ENCODE data around the gene PGRMC2.

The PGRMC2 gene, protein sequence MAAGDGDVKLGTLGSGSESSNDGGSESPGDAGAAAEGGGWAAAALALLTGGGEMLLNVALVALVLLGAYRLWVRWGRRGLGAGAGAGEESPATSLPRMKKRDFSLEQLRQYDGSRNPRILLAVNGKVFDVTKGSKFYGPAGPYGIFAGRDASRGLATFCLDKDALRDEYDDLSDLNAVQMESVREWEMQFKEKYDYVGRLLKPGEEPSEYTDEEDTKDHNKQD

DNA sequence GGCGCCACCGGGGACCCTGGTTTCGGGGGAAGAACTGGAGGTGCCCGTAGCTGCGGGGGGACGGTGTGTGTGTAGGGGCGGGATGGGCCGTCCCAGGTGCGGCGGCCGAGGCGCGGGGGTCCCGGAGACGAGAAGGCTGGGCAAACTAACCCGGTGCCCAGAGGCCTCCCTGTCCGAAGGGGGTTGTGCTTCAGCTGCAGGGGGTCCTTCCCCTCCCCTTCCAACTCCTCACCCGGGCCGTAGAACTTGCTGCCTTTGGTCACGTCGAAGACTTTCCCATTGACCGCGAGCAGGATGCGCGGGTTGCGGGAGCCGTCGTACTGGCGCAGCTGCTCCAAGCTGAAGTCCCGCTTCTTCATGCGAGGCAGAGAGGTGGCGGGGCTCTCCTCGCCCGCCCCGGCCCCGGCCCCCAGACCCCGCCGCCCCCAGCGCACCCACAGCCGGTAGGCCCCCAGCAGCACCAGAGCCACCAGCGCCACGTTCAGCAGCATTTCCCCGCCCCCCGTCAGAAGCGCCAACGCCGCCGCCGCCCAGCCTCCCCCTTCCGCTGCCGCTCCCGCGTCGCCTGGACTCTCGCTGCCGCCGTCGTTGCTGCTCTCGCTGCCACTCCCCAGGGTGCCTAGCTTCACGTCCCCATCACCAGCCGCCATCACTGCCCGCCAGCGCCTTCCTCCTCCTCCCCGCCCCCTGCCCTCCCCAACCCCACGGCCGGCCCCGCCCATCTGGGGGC lies at the start of gene PGRMC2:
Gene PGRMC2 (minus strand): TSS at position 673 of the 730 bp plus-strand sequence. CDS start 23 bp downstream, at position 650.
- DNase-seq (ENCODE audit: low read depth): no peak

DNA sequence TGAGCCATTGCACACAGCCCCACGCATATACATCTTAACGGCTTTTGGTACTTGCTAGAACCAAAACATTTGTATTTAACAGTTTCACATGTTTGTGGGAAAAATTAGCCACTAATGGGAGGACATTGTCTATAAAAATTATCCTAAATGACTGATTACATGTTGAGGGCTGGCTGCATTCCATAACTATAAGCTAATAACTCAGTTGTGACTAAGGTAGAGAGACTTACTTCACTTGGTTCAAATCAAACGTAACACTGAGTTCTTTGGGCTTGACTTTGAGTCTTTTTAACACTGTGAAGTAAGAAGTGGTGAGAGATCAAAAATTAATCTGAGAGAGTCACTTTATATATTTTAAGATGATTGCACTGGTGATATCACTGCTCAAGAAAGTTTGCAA lies 47.9 kb upstream of the PGRMC2 start:
- no peak for DNase-seq (ENCODE audit: low read depth)

DNA sequence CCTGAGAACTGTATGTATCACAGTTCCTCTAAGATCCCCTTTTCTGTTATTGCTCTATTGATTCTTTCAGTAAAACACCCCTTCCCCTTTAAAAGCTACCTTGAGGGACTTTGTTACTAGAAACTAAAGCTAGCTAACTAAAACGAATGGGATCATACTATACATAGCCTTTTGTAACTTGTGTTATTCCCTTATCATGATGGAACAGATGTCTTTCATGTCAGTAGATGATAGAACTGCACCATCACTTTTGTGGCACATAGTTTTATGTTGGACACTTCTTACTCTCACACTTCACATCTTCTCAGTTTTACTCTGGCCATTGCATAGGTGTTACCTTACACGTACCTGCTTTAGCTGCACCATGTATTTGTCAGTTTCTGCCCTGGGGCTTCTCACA lies 46.6 kb upstream of the PGRMC2 start:
- no peak for DNase-seq (ENCODE audit: low read depth)

DNA sequence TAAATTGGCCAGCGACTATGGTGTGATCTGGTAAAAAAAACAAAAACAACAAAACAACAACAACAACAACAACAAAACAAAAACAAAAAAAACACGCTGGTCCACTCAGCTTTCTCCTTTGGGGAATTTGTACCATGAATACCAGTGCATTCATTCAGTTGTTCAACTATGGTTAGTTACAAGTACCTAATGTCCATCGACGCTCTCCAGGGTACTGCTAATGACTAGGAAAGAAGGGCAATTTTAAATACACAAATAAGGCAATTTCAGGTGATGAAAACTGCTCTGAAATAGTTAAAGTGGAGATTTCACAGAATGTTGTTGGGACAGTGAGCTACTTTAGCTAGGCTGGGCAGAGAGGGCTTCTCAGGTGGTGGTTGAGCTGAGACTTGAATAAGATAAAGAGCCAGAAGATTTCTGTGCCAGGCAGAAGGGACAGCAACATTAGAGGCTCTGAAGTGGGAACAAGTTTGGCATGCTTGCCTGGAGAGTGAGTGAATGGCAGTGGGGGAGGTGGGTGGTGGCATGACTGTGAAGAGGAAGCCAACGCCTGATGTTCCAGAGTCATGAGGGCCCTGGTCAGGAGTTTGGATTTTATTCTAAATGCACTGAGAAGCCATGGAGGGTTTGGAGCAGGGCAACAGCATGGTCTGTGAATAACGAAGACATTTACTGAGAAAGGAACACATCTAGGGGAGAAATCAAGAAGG lies 45.9 kb upstream of the PGRMC2 start:
- no peak for DNase-seq (ENCODE audit: low read depth)

DNA sequence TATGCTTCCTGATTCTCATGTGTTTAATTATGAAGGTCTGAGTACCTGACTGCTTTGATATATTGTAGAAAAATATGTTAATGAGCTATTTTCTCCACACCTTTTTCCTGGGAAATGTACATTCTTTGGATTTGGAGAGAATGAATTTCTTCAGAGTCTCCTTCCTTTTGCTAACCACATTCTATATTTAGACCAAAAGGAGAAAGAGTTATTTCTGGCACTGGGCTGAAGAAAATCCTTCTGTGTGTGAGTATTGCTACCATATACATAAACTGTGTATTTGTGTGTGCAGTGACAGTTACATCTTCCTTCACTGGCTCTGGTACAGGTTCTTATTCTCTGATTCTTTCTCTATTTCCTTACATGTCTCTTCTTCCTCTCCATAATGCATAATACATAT lies 44.5 kb upstream of the PGRMC2 start:
- no peak for DNase-seq (ENCODE audit: low read depth)

DNA sequence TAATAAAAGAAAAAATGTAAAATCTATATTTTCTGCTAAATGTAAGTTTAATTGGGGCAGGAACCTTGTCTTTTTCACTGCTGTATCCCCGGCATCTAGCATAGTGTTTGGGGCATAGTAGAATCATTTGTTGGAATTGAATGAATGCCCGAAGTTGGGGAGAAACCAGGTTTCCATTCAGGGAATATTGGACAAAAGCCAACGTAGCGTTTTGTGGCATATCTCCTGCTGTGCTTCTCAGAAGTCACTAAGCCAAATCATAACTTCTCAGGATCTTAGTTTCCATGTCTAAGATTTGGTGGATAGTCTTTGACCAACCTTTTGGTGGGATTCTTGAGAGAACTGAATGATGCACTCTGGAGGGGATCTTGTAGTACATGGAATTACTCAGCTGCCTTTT lies 42.0 kb upstream of the PGRMC2 start:
- no peak for DNase-seq (ENCODE audit: low read depth)

DNA sequence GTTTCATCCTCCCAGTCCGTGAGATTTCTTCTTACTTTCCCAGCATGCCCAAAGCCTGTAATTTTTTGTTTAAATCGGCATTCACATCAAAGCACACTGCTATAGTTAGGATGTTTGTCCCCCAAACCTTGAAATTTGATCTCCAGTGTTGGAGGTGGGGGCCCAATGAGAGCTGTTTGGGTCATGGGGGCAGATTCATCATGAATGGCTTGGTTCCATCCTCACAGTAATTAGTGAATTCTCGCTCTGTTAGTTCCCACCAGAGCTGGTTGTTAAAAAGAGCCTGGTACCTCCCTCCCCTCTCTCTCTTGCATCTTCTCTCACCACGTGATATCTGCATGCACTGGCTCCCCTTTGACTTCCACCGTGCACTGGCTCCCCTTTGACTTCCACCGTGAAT lies 40.5 kb upstream of the PGRMC2 start:
- no peak for DNase-seq (ENCODE audit: low read depth)

DNA sequence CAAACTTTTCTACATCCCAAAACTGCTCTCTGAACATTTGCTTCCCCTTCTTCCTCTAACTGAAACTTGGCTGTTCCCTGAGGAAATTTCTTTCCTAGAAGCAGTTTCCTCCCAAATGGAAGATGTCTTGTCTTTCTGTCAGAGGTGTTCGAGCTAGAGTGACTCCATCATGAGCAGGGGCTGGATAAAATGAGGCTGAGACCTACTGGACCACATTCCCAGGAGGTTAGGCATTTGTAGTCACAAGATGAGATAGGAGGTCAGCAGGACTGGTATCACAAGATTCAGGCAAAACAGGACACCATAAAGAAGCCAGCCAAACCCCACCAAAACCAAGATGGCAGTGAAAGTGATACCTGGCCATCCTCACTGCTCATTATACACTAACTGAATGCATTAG lies 35.8 kb upstream of the PGRMC2 start:
- DNase-seq (ENCODE audit: low read depth): no peak

DNA sequence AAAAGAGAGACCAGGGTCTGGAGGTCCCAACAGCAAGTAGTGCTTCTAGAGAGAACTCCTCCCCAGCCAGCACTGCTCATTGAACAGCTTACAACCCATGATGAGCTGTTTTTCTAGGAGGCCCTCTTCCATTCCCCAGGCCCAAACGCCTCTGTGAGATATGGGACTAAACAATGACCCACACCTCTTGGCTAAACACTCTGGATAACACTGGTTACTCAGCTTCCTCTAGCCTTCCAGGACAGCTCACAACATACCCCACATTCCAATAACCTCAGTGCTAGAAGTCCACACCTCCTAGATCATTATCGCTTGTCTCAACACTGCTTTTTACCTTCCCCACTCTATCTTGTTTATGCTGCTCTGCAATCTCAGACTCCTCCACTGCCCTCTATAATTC lies 35.4 kb upstream of the PGRMC2 start:
- DNase-seq (ENCODE audit: low read depth): peak; percentile 48

DNA sequence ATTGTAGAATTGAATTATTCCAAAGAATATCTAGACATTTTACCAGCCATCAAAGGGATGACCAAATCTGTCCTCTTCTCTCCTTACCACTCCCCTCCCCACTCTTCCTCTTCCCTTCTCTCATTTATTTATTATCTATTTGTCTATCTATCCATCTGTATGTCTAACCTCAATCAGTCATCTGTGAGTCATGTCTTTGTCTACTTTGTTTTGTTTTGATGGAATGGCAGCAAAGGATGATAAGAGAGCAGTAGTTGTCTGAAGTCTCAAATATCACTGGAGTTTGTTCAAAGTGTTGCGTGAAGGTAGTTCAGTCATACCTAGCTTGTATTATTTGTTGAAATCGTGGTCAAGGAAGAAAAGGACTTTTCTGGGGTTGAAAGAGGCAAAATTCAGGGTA lies 34.7 kb upstream of the PGRMC2 start:
- no peak for DNase-seq (ENCODE audit: low read depth)

DNA sequence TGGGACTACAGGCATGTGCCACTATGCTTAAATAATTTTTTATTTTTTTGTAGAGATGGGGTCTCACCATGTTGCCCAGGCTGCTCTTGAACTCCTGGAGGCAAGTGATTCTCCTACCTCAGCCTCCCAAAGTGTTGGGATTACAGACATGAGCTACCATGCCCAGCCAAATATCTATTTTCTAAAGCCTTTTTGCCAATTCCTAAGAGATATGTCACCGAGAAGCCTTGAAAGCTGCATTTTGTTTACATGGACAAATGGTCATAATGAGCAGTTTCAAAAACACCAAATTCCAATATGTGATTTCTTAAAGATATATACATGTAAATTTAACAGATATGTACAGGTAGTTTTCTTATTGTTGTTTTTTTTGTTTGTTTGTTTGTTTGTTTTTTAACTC lies 33.0 kb upstream of the PGRMC2 start:
- no peak for DNase-seq (ENCODE audit: low read depth)

DNA sequence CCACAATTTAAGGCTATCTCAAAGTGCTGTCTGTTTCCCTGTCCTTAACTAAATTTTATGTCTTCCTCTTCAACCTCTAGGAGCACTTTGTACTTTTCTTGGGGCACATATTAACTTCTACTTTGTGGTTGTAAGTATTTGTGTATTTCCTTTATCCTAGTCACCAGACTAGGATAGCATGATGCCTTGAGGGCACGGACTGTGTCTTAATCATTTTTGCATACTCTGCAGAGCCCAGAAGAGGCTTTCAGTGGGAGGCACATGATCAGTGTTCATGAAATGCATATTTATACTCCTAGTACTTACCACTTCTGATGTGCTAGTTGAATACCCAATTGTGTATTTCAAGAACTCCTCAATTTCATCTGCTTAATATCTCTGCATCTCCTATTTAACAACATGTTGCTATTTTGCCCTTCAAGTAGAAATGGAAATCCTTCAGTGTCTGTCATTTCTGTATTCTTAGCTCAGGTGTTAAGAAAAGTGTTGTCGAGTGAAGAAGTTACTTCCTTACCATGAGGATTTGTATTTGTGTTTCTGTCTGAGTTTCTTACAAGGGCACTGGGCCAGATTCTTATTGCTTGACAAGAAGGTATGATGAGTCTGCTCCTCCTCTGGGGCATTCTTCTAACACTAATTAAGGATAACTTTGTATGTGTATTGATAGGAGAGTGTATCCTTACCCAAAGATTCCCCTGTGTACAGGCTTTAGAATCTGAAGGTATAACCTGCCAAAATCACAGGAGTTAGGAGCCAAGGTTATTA lies 28.3 kb upstream of the PGRMC2 start:
- DNase-seq (ENCODE audit: low read depth): no peak

DNA sequence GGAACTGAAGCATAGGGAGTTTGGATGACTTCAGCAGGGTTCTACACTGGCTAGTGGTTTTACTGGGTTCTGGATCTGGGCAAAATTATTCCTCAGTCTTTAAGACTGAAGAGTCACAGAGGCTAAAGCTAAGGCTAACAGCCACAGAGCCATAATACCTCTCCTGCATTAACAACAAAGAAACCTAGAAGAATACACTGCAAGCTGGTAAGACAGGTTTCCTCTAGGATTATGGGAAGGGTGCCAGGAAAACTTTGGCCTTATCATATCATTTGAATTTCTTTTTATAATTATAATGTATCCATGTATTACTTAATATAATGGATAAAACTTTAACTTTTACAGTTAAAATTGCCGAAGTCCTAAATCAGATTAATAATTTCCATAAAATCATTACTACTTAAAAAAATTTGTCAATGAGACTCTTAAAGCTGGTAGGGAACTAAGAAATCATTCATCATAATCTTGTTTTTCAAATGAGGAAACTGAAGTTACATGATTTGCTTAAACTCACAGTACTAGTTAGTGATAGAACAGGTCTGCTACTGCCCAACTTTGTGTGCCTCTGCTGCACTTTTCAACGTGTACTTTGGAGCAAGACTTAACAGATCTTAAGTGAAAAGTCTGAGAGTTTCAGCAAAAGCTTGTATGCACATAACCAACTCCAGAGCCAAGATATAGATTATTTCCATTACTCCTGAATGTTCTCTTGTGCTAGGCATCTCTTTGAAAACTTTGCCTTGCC lies 24.2 kb upstream of the PGRMC2 start:
- DNase-seq (ENCODE audit: low read depth): no peak

DNA sequence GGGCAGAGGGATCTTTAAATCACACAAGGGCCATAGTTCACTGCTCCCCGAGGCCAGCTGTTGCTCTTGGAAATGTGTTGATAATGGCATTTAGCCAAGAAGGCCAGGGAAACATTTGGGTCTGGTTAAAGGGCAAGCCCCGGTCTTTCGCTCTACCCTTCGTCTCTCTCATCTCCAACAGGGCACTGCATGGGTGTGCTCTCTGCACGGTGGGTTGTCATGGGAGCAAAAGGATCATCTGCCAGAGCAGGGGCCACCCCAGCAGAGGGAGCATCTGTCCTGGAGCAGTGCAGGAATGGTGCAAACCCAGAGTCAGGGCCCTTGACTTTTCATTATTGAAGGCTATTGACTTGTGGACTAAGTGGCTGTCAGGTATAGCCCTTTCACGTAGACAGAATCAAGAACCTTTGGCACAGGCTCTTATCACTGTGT lies 22.7 kb upstream of the PGRMC2 start:
- no peak for DNase-seq (ENCODE audit: low read depth)

DNA sequence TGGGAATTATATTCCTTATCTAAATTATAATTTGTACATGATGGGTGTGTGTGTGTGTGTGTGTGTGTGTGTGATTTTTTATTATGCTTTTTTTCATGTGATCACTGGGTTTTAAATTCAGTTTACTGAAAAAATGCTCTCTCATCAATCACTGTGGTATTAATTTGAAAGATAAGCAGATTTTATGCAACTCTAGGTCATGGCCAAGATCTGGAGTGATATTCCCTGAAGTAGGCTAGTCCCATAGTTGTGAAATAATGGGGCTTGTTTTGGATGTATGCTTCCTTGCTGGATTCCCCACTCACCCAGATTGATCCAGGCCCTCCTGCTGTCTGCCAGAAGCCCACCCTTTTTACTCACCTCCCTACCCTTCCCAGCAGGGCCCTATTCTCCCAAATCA lies 22.0 kb upstream of the PGRMC2 start:
- DNase-seq (ENCODE audit: low read depth): no peak

DNA sequence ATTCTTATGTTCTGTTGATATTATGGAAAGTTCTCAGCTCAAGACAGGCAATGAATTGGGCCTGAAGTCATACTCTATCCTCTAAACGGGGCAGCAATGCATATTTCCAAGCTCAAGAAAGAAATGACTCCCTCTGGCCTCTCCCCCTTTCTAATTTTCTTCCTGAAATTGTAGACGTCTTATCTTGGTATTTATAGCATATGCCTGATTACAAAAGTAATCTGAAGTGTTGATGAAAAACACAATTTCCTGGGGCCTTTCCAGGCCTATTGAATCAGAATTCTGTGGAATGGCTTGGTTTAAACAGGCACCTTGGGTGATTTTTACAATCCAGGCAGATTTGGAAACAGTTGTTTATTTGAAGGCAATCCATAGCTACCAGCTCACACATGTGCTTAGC lies 21.4 kb upstream of the PGRMC2 start:
- DNase-seq (ENCODE audit: low read depth): no peak

DNA sequence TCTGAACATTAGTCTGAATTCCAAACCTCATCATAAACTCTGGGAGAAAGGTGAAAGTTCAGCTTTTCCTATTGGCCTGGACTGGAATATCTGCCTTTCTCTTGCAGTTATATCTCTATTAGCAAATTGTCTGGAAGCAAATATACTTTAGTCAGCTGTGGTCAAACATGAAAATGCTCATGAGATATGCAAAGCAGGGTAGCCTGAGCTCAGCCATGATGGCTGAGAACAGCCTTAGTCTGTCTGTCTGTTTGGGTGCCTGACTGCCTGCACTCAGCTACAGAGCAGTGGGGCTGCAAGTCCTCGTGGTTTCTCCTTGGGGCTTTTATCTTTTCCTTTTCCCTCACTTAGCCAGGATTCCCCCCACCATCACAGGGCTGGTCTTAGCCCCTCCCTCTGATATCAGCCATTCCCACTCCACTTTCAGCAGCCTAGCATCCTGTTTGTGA lies 19.5 kb upstream of the PGRMC2 start:
- no peak for DNase-seq (ENCODE audit: low read depth)

DNA sequence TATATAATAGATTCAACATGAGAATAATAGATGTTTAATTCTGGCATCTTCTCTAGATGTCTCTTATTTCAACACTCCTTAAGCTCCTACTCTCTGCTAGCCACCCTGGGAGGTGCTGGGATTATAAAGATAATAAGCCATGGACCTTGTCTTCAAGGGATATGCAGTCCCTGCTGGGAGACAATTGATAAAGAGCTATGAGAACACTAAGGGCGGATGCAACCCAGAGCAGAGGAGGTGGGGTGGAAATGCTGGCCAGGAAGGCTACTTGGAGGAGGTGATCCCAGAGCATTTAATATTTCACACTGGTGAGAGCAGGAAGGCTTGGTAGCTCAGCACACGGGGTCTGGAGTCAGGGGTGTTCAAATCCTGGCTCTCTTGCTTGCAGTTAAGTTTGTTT lies 18.3 kb upstream of the PGRMC2 start:
- DNase-seq (ENCODE audit: low read depth): no peak

DNA sequence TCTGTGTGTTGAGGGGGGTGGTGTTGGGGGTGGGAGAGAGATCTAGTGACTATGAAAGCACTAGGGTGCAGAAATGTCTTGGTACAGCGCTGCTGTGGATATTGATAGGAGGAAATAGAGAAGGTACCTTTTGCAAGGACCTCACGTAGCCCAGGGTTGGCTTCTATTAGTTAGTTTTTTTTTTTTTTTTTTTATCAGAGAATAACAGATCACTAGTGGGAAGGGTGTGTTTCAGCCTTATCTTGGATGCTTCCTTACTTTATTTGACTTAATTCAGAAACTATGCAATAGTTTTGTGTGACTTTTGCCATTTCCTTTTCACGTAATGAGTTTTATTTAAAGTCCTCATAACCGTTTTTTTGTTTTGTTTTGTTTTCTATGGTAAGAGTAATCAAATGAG lies 16.4 kb upstream of the PGRMC2 start:
- DNase-seq (ENCODE audit: low read depth): no peak

DNA sequence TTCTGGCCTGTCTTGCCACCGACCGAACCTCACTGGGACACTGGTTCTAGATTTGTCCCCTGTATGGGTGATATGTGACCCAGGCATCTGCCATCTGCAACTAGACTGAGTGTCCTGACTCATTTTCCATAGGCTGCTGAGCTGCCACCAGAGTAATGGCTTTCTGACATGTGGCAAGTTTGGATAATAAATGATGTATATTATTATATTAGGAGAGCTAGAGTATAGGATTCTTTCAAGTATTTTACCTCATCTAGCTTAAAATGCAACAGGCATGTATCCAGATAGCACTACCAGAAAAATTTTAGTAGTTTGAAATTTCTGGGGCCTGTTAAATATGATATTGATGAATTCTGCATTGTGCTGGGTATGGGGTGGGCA lies 15.8 kb upstream of the PGRMC2 start:
- no peak for DNase-seq (ENCODE audit: low read depth)

DNA sequence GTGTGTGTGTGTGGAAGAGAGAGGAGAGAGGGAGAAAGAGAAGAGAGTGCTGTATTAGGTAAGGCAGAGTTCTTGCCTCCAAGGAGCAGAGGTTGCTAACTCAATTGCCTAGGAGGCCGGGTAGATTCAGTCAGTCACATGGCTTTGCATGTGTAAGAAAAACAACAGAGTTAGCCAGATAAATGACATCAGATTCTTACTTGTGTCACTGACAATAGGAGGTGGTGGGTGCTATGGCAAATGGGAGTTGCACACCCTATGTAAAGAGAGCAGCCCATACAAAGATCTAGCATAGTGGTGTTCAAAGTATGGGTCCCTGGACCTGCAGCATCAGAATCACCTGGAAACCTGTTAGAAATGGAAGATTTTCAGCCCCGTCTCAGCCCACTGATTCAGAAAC lies 14.4 kb upstream of the PGRMC2 start:
- no peak for DNase-seq (ENCODE audit: low read depth)

DNA sequence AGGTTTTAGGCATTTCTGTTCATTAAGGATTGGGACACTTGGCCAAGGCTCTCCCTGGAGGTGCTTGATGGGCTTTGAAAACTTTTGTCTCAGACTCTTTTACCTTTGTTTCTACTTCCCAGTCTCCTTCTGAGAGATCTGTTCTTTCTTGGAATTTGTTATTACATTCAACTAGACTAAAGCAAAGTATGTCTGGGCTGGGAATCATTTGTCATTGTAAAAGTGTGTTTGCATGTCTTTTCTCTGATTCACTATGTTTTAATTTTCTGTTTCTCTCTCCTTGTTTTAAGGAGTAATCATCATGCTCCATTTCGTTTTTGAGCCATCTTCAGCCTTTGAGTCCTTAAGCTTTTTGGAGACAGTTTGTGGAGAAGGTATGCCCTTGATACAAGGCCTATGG lies 12.2 kb upstream of the PGRMC2 start:
- DNase-seq (ENCODE audit: low read depth): no peak
